CD4-positive, alpha-beta T cell treated with Interleukin-4 for 1 hour (primary cell): ENCODE data around the gene SERF2.
"Not testable (repeated sequence)": the region's sequence is repeated elsewhere in the genome, so short reads cannot be mapped to it uniquely, and the experiment has no call there.

ENCODE experiments used
- DNase-seq, 2 donors: peaks; one replicate each; pipeline ENCODE4 v3.0.0-alpha.2; 2020 to 2022

Gene SERF2

GRCh38 chr15:43794269-43795037 lies 2.3 kb downstream of the SERF2 start:
- DNase-seq, result no peak

DNA sequence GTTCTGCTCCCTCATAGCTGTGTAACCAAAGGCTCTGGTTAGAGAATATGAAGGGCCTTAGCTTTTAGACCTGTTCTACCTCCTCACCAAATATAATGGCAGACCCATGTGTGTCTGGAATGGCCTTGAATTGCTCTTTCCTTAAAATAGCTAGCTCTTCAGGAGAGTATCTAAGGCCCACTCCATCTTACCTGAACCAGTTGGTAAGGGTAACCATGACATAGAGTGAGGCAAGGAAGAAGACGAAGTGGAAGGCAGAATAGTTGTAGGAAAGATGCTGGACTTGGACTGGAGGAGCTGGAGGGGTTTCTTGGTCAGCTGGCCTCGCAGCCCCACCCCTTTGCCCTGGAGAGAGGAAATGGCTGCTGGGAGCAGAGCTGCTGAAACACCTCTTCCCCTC lies 3.1 kb downstream of the SERF2 start:
- no peak for DNase-seq

GRCh38 chr15:43795997-43796396 lies 3.9 kb downstream of the SERF2 start:
- DNase-seq, result no peak

DNA sequence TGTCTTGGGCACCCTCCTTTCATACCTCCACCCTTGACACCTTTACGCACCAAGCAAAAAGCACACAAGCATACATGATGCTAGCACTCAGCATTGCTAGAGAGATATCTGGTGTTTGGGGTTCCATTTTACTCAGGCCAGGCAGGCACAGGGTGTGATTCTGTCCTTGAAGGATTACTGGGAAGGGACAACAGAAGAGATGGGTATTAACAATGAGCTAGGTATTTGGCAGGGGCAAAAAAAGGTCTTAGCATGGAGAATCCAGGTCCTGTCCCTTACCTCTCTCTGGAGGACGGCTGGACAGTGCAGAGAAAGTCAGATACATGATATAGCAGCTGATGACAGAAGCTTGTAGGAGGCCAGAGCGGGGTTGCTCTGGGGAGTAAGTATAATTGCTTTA lies 4.4 kb downstream of the SERF2 start:
- no peak for DNase-seq

GRCh38 chr15:43799209-43799944 lies 7.3 kb downstream of the SERF2 start:
- no peak for DNase-seq

- DNase-seq, result no peak
Observed at GRCh38 chr15:43799945-43800285, 7.8 kb downstream of the SERF2 start, which contains the start of gene SERINC4. SERINC4 (minus strand) TSS chr15:43800220; CDS start chr15:43799986, 234 bp downstream.

GRCh38 chr15:43800286-43801141 lies 8.4 kb downstream of the SERF2 start, which contains the start of gene HYPK:
HYPK (plus strand) TSS chr15:43800599; CDS start chr15:43800623, 24 bp downstream.
- peak; percentile 95 for DNase-seq

- DNase-seq, result not testable (repeated sequence)
Observed at GRCh38 chr15:43802676-43803075, 10.6 kb downstream of the SERF2 start.

DNA sequence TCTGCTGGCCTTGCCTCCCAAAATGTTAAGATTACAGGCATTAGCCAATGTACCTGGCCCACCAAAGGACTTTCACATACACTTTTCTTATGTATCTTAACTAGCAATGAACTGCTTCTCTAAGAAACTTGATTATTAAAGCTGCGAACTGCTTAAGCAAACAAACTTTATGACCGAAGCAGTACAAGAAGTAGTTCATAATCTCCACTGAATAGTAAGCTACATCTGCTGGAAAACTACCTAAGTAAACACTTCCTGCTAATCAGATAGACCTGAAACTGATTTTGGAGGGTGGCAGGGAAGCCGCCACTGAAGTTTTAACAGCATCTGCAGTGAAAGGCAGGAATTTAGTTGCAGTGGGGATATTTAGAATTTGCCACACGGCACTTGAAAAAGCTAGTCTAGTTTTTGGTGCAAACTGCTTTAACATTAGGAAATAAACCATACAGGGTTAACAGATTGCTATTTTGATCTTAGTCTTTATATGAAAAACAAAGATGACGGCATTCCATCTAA lies 16.4 kb downstream of the SERF2 start:
- DNase-seq, result no peak

GRCh38 chr15:43808960-43809678 lies 17.0 kb downstream of the SERF2 start:
- peak in 1 of 2 donors; percentile 61 for DNase-seq

DNA sequence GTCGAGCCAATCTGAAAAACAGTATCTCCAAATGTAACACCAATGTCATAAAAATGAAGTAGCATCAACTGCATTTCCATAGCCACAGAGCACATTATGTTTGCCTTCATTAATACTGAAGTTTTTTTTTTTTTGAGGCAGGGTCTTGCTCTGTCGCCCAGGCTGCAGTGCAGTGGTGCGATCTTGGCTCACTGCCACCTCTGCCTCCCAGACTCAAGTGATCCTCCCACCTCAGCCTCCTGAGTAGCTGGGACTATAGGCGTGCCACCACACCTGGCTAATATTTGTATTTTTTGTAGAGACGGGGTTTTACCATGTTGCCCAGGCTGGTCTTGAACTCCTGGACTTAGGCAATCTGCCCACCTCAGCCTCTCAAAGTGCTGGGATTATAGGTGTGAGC lies 22.9 kb downstream of the SERF2 start:
- DNase-seq, result not testable (repeated sequence)

GRCh38 chr15:43821505-43821904 lies 29.4 kb downstream of the SERF2 start:
- DNase-seq, result no peak

DNA sequence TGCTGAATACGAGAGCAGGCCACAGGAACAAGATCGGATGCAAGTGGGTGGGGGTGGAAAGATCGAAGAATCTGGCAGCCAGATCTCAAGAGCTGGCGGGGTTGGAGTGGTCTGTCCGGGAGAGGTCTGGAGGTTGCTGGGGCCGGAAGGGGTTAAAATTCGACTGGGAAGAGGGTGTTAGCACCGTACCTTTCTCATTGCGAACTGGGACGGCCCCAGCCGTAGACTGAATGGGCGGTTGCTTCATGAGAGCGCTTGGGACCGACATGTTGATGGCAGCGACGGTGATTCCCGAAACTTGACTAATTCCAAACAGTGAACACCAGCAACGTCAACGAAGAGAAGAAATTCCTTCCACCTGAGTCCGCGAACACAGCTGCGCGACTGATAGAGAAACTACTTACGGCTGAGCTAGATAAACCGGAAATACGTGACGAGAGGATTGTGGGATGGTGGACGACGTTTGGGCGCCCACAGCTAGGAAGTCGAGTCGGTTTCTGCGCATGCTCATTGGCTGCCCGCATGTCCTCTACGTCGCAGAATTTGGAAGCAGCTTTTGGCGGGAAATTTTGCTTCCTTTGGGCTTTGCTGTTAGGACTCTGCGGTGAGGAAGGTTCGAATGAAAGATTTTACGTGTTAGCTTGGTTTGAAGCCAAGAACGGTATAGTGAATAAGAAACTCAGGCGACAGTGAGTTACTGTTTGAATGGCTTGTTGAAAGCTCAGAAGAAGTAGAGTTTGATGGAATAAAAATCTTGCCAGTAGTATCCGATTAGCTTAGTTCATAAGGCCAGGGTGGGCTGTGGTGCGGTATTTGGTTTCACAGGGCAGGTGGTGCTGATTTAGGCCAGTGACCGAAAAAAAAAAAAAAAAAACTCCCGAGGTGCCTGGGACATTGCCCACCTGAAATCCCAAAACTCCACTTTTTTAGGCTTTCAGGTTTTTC lies 32.5 kb downstream of the SERF2 start, which contains the start of gene MFAP1:
Gene MFAP1 (minus strand): TSS at position 389 of the 945 bp plus-strand sequence. CDS start 121 bp downstream, at position 268.
- DNase-seq, result peak; percentile 96

DNA sequence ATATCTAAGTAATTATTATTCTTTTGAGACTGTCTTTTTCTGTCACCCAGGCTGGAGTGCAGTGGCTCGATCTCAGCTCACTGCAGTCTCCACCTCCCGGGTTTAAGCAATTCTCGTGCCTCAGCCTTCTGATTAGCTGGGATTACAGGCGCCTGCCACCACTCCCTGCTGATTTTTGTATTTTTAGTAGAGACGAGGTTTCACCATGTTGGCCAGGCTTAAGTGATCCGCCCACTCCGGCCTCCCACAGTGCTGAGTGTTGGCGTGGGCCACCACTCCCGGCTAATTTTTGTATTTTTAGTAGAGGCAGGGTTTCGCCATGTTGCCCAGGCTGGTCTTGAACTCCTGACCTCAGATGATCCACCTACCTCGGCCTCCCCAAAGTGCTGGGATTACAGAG lies 33.2 kb downstream of the SERF2 start:
- DNase-seq, result not testable (repeated sequence)

DNA sequence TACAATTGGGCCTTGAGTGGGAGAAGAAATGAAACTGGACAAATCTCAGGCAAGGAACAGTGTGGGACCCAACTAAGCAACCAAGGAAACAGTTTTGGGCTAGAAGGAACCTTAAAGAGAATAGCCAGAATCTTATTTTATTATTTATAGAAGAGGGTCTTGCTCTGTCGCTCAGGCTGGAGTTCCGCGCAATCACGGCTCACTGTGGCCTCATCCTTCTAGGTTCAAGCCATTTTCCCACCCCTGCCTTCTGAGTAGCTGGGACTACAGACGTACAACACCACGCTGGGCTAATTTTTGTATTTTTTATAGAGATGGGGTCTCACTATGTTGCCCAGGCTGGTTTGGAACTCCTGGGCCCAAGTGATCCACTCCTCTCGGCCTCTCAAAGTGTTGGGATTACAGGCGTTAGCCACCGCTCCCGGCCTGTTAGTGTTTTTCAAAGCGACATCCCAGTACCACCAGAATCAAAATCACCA lies 33.9 kb downstream of the SERF2 start:
- no peak for DNase-seq

- peak; percentile 82 to 84 for DNase-seq
Observed at GRCh38 chr15:43826508-43827341, 34.6 kb downstream of the SERF2 start, which contains the start of gene WDR76. WDR76 (plus strand) TSS chr15:43827002; CDS start chr15:43827033, 31 bp downstream.

- DNase-seq, result peak in 1 of 2 donors; percentile 26
Observed at GRCh38 chr15:43828061-43828657, 36.0 kb downstream of the SERF2 start.

GRCh38 chr15:43829951-43830540 lies 37.9 kb downstream of the SERF2 start:
- DNase-seq, result not testable (repeated sequence)
